SH-SY5Y (cell line): ENCODE measurements around the gene FBXL17.

Experiments used
- GATA2 ChIP-seq: IDR thresholded peaks from 2 replicates; pipeline ENCODE4 v1.6.1; 2011; ENCODE audit warnings: mild to moderate bottlenecking, low read depth, low read length
- GATA3 ChIP-seq: IDR thresholded peaks from 2 replicates; pipeline ENCODE4 v1.6.1; 2011; ENCODE audit warnings: low read depth, mild to moderate bottlenecking, low read length, moderate library complexity

DNA sequence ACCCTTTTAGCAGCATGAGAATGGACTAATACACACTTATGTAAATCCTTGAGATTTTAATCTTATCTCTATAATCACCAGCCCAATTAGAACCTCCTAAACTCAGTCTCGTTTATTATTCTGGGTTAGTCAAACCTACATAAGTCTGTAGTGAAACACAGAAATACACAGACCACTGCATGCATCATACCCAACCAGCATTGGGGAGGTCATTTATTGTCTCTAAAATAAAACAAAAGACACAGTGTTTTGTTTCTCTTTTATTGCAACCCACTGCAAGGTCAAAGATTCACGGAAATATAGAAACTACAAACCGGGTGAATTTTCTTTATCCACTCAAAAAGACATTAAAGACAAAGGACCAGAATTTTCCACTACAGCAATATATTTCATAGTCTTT is 523.1 kb downstream of the FBXL17 start:
- TF ChIP-seq GATA2: no peak
- TF ChIP-seq GATA3: no peak
